ENCODE results near the gene C14orf180. TPM values are rescaled to one million over a fixed set of nuclear protein-coding genes. Genes with fewer than 3 reads are reported as not detected.

Gene C14orf180
- total and polyA plus RNA-seq, 4 donors, result 0.12 to 0.48 (median 0.30) TPM

- 13 to 27% methylated on average over 3 of the region's 3 CpGs for WGBS, 2 donors
- H3K27ac ChIP-seq (ENCODE audit: low read depth in 1 of 2, low read length in 1 of 2), result no peak overlapping the region
- no peak overlapping the region for H3K4me3 ChIP-seq
- no peaks in the 10 kb centered on the region for H3K36me3 ChIP-seq (ENCODE audit: control insufficient read depth in 4 of 4, insufficient read depth in 4 of 4, low read length in 4 of 4)
- ATAC-seq (ENCODE audit: insufficient read depth, low FRiP score), result no peak
- no peak overlapping the region for H3K9ac ChIP-seq (ENCODE audit: insufficient read depth in 1 of 2, low read length in 2 of 2)
- H3K4me1 ChIP-seq (ENCODE audit: control insufficient read depth in 5 of 5, insufficient read depth in 5 of 5, low read length in 5 of 5), result peaks cover 0 to 5% (median 0%) of the 10 kb centered on the region in 5 donors
- DNase-seq, result no peak
- no peak for TF ChIP-seq CTCF (IDR thresholded peaks at IDR 0.05; ENCODE audit: control extremely low read depth, extremely low read depth)
- H3K9me3 ChIP-seq (ENCODE audit: control insufficient read depth in 4 of 4, insufficient read depth in 3 of 4, low read length in 3 of 4), result peaks cover 0 to 2% (median 0%) of the 10 kb centered on the region in 4 donors
- H3K27me3 ChIP-seq (ENCODE audit: control insufficient read depth in 3 of 3, insufficient read depth in 3 of 3, low read length in 2 of 3), result no peaks in the 10 kb centered on the region
Observed at GRCh38 chr14:104537613-104537988, 42.0 kb upstream of the C14orf180 start.

- peaks cover 0 to 13% (median 4%) of the 10 kb centered on the region in 5 donors for H3K4me1 ChIP-seq (ENCODE audit: control insufficient read depth in 5 of 5, insufficient read depth in 5 of 5, low read length in 5 of 5)
- H3K27ac ChIP-seq (ENCODE audit: low read depth in 1 of 2, low read length in 1 of 2), result no peak overlapping the region
- TF ChIP-seq CTCF (IDR thresholded peaks at IDR 0.05; ENCODE audit: control extremely low read depth, extremely low read depth), result no peak
- no peak for ATAC-seq (ENCODE audit: insufficient read depth, low FRiP score)
- no peak overlapping the region for H3K9ac ChIP-seq (ENCODE audit: insufficient read depth in 1 of 2, low read length in 2 of 2)
- 89 to 92% methylated on average over 11 of the region's 11 CpGs for WGBS, 2 donors
- no peak overlapping the region for H3K4me3 ChIP-seq
- DNase-seq, result no peak
- no peaks in the 10 kb centered on the region for H3K36me3 ChIP-seq (ENCODE audit: control insufficient read depth in 4 of 4, insufficient read depth in 4 of 4, low read length in 4 of 4)
- H3K9me3 ChIP-seq (ENCODE audit: control insufficient read depth in 4 of 4, insufficient read depth in 3 of 4, low read length in 3 of 4), result no peaks in the 10 kb centered on the region
- H3K27me3 ChIP-seq (ENCODE audit: control insufficient read depth in 3 of 3, insufficient read depth in 3 of 3, low read length in 2 of 3), result peaks cover 0 to 17% (median 3%) of the 10 kb centered on the region in 3 donors
Observed at GRCh38 chr14:104541905-104542465, 37.6 kb upstream of the C14orf180 start.

- 81 to 86% methylated on average over 16 of the region's 16 CpGs for WGBS, 2 donors
- DNase-seq, result no peak
- no peak for TF ChIP-seq CTCF (IDR thresholded peaks at IDR 0.05; ENCODE audit: control extremely low read depth, extremely low read depth)
- Histone ChIP-seq H3K4me1 (ENCODE audit: control insufficient read depth in 5 of 5, insufficient read depth in 5 of 5, low read length in 5 of 5) (peaks cover 0 to 13% (median 0%) of the 10 kb centered on the region in 5 donors), H3K9me3 (ENCODE audit: control insufficient read depth in 4 of 4, insufficient read depth in 3 of 4, low read length in 3 of 4) (no peaks in the 10 kb centered on the region), H3K4me3 (no peak overlapping the region), H3K36me3 (ENCODE audit: control insufficient read depth in 4 of 4, insufficient read depth in 4 of 4, low read length in 4 of 4) (no peaks in the 10 kb centered on the region), H3K27me3 (ENCODE audit: control insufficient read depth in 3 of 3, insufficient read depth in 3 of 3, low read length in 2 of 3) (peaks cover 0 to 17% (median 3%) of the 10 kb centered on the region in 3 donors), H3K9ac (ENCODE audit: insufficient read depth in 1 of 2, low read length in 2 of 2) (no peak overlapping the region), H3K27ac (ENCODE audit: low read depth in 1 of 2, low read length in 1 of 2) (no peak overlapping the region)
- no peak for ATAC-seq (ENCODE audit: insufficient read depth, low FRiP score)
Observed at GRCh38 chr14:104542871-104543830, 36.4 kb upstream of the C14orf180 start.

Measured in lung (tissue), 12 donors.